Endothelial cell of umbilical vein (primary cell): ENCODE data around the gene CX3CR1. TPM values are rescaled to one million over a fixed set of nuclear protein-coding genes. Genes with fewer than 3 reads are reported as not detected.
A peak's percentile ranks its signal among the peaks of the same experiment; 100 is the strongest.

Source experiments
- BruUV-seq: library from RNA; stranded (reverse); fragments of 400-500 nt; replicated peaks from 2 replicates; lab custom pipeline; 2021; lab: Mats Ljungman, UMichigan
- CTCF ChIA-PET: fragments of 300-600, 350-600 bp; sonication (Branson Sonifier 250); formaldehyde crosslinking; loops from one replicate; lab custom pipeline; 2021; ENCODE audit warnings: antibody characterized with exemption, inconsistent platforms; lab: Charles Lee
- POLR2A ChIA-PET: fragments of 300-600, 350-600 bp; sonication (Branson Sonifier 250); formaldehyde crosslinking; loops from one replicate; lab custom pipeline; 2021; ENCODE audit warnings: antibody characterized with exemption, inconsistent platforms; lab: Charles Lee
- DNase-seq: peaks from one replicate; pipeline ENCODE4 v3.0.0-alpha.2; 2011; ENCODE audit warnings: low read depth, low spot score
- FAIRE-seq: peaks from 2 replicates; lab custom pipeline; 2011; peaks lifted over from hg19 to GRCh38; lab: Jason Lieb, UNC
- H2AFZ ChIP-seq: 2 replicates; pipeline ENCODE4 v1.6.0; 2012; ENCODE audit warnings: low read depth, low read length, control low read depth, inconsistent platforms
- H3K27ac ChIP-seq: 2 replicates; pipeline ENCODE4 v1.5.1; 2011; ENCODE audit warnings: low read depth, mild to moderate bottlenecking, control low read depth, low read length, moderate library complexity; ENCODE audit not compliant: insufficient read depth
- H3K27me3 ChIP-seq, 2 experiments: 2 replicates each; pipeline versions ENCODE4 v1.6.0 to v1.6.1; 2011; ENCODE audit warnings: low read length in 2 of 2, mixed read lengths in 1 of 2; ENCODE audit not compliant: control insufficient read depth in 2 of 2, insufficient read depth in 2 of 2
- H3K36me3 ChIP-seq, 2 experiments: 2 replicates in 1 of 2; 3 replicates in 1 of 2; pipeline ENCODE4 v1.5.1; 2011; ENCODE audit warnings: low read length in 2 of 2, mild to moderate bottlenecking in 1 of 2, moderate library complexity in 1 of 2; ENCODE audit not compliant: control insufficient read depth in 2 of 2, insufficient read depth in 2 of 2; ENCODE audit errors: extremely low read depth in 1 of 2
- H3K4me1 ChIP-seq: 3 replicates; pipeline ENCODE4 v1.5.1; 2011; ENCODE audit warnings: mild to moderate bottlenecking, low read length; ENCODE audit not compliant: control insufficient read depth, insufficient read depth; ENCODE audit errors: extremely low read depth
- H3K4me2 ChIP-seq: 2 replicates; pipeline ENCODE4 v1.6.1; 2011; ENCODE audit warnings: low read length, control low read depth, mixed read lengths; ENCODE audit not compliant: insufficient read depth
- H3K4me3 ChIP-seq, 3 experiments: fragments of 200-600 bp in 1 of 3; sonication (generic), shearing (Covaris generic) in 1 of 3; replicated peaks in 1 of 3; 2 replicates each; pipeline ENCODE4 v1.5.1; 2011 to 2016; ENCODE audit warnings: control low read depth in 3 of 3, low read length in 3 of 3, mild to moderate bottlenecking in 2 of 3, inconsistent platforms in 1 of 3, low read depth in 1 of 3, moderate library complexity in 1 of 3; ENCODE audit not compliant: insufficient read depth in 1 of 3
- H3K79me2 ChIP-seq: 2 replicates; pipeline ENCODE4 v1.6.0; 2012; ENCODE audit warnings: low read length, inconsistent platforms; ENCODE audit not compliant: control insufficient read depth, insufficient read depth
- H3K9ac ChIP-seq: replicated peaks from 2 replicates; pipeline ENCODE3; 2011; ENCODE audit warnings: low read length, control low read depth; ENCODE audit not compliant: insufficient read depth; ENCODE audit errors: extremely low read depth
- H3K9me1 ChIP-seq: replicated peaks from 3 replicates; pipeline ENCODE4 v1.6.0; 2011; ENCODE audit warnings: mild to moderate bottlenecking, low read length; ENCODE audit not compliant: control insufficient read depth, insufficient read depth; ENCODE audit errors: extremely low read depth
- H3K9me3 ChIP-seq: replicated peaks from 2 replicates; pipeline ENCODE4 v1.5.1; 2012; ENCODE audit warnings: low read length, inconsistent platforms; ENCODE audit not compliant: control insufficient read depth, insufficient read depth
- H4K20me1 ChIP-seq: replicated peaks from 2 replicates; pipeline ENCODE3; 2011; ENCODE audit warnings: mild to moderate bottlenecking, low read length; ENCODE audit not compliant: control insufficient read depth, insufficient read depth; ENCODE audit errors: extremely low read depth
- CTCF ChIP-seq, 2 donors: IDR thresholded peaks; 1 replicate in 1 of 2; 2 replicates in 1 of 2; pipeline ENCODE4 v1.5.1; 2011; ENCODE audit warnings: low read length in 2 of 2, mild to moderate bottlenecking in 2 of 2, moderate library complexity in 2 of 2, control low read depth in 1 of 2, inconsistent platforms in 1 of 2, low read depth in 1 of 2; ENCODE audit not compliant: insufficient read depth in 1 of 2; ENCODE audit errors: extremely low read depth in 1 of 2
- GATA2 ChIP-seq: IDR thresholded peaks from 2 replicates; pipeline ENCODE4 v1.7.0; 2011; ENCODE audit warnings: low read depth, mild to moderate bottlenecking, moderate library complexity, mixed read lengths, low read length; ENCODE audit not compliant: insufficient read length, insufficient read depth
- MAX ChIP-seq: IDR thresholded peaks from 2 replicates; pipeline ENCODE4 v1.6.1; 2011; ENCODE audit not compliant: insufficient read depth, insufficient read length
- MYC ChIP-seq: IDR thresholded peaks from one replicate; pipeline ENCODE4 v1.6.1; 2011; ENCODE audit warnings: mild to moderate bottlenecking, low read depth, low read length
- POLR2A ChIP-seq: IDR thresholded peaks from 2 replicates; pipeline ENCODE4 v1.6.1; 2012; ENCODE audit warnings: low read depth, mild to moderate bottlenecking, control low read depth, low read length
- dilution Hi-C: fragments of 300-500 bp; cut with MboI; formaldehyde crosslinking; loops from one replicate; pipeline ENCODE4 v1.15.0; 2019; ENCODE audit warnings: low sequenced_read_pairs; ENCODE audit not compliant: extremely low pct_ligation_motif_present
- intact Hi-C: fragments of 100-400 bp; cut with micrococcal nuclease; formaldehyde crosslinking; loops from one replicate; pipeline ENCODE4 v1.10.0; 2022
- polyA plus RNA-seq, 4 experiments: library from polyadenylated mRNA; depleted of rRNA in 3 of 4; stranded (reverse) in 3 of 4; unstranded in 1 of 4; fragments of >200 nt; gene quantifications; 2 replicates each; pipeline versions ENCODE4 v1.2.1 to v1.2.3, GENCODE V29; 2011 to 2012; ENCODE audit warnings: missing spikeins in 1 of 4
- total RNA-seq: library from RNA; stranded (reverse); gene quantifications from 2 replicates; pipeline ENCODE4 v1.2.3, GENCODE V29; 2021

Gene CX3CR1
- total and polyA plus RNA-seq, 2 donors (not counting 3 experiments of a cell fraction or from before 2014, with no cell fraction given), result not detected

GRCh38 chr3:39291903-39292329, 12.1 kb upstream of the CX3CR1 start:
- no peaks in the 10 kb centered on the region for H3K79me2 ChIP-seq
- intact Hi-C loops (loop anchor here (1.0 kb wide), 2 partner anchors 86 to 103 kb away; no protein-coding TSS in a partner anchor), dilution Hi-C loops (no loop called here)
- no peak overlapping the region for H3K27ac ChIP-seq
- FAIRE-seq (peak; percentile 86), DNase-seq (peak; percentile 59)
- no peaks in the 10 kb centered on the region for H3K4me1 ChIP-seq
- H3K27me3 ChIP-seq, result peaks cover 0 to 1% of the 10 kb centered on the region in 2 experiments
- no peaks in the 10 kb centered on the region for H3K9me1 ChIP-seq
- H3K4me3 ChIP-seq, result no peak overlapping the region
- H2AFZ ChIP-seq, result no peak overlapping the region
- no peak overlapping the region for H3K4me2 ChIP-seq
- no TSS peak for BruUV-seq
- TF ChIP-seq CTCF (IDR thresholded peaks at IDR 0.05; ENCODE audit: extremely low read depth in 1 of 2, insufficient read depth in 1 of 2, low read depth in 1 of 2, low read length in 2 of 2) (peak; percentile 89 to 95), GATA2 (no peak)
- H3K9ac ChIP-seq, result no peak overlapping the region
- H3K36me3 ChIP-seq, result no peaks in the 10 kb centered on the region
- ChIA-PET CTCF (interaction anchor here (0.7 to 11.4 kb wide), 49 partner anchors 9 to 1025 kb away, joined by 3 to 449 read pairs (median 4); partner anchors contain the start of genes CX3CR1, GORASP1, RPSA and TTC21A), POLR2A (no interaction called here)
- no peaks in the 10 kb centered on the region for H4K20me1 ChIP-seq
- H3K9me3 ChIP-seq, result no peaks in the 10 kb centered on the region

GRCh38 chr3:39290255-39290654, 10.4 kb upstream of the CX3CR1 start:
- no peak overlapping the region for H3K9ac ChIP-seq
- dilution Hi-C loops (no loop called here), intact Hi-C loops (no loop called here)
- H2AFZ ChIP-seq, result peak overlapping the region; percentile 23
- H4K20me1 ChIP-seq, result no peaks in the 10 kb centered on the region
- no peaks in the 10 kb centered on the region for H3K4me1 ChIP-seq
- H3K4me3 ChIP-seq, result no peak overlapping the region
- no peak for TF ChIP-seq MAX
- no peak for TF ChIP-seq MYC
- TF ChIP-seq POLR2A, result no peak
- TF ChIP-seq GATA2, result no peak
- H3K9me3 ChIP-seq, result no peaks in the 10 kb centered on the region
- no TSS peak for BruUV-seq
- ChIA-PET POLR2A (no interaction called here), CTCF (interaction anchor here (0.7 to 11.4 kb wide), 15 partner anchors 11 to 769 kb away, joined by 3 to 449 read pairs (median 5); partner anchors contain the start of genes CX3CR1, GORASP1, TTC21A and XIRP1)
- DNase-seq (peak; percentile 49), FAIRE-seq (peak; percentile 4)
- no peak overlapping the region for H3K27ac ChIP-seq
- no peaks in the 10 kb centered on the region for H3K79me2 ChIP-seq
- H3K9me1 ChIP-seq, result no peaks in the 10 kb centered on the region
- H3K27me3 ChIP-seq, result peaks cover 0 to 1% of the 10 kb centered on the region in 2 experiments
- no peak overlapping the region for H3K4me2 ChIP-seq
- no peaks in the 10 kb centered on the region for H3K36me3 ChIP-seq
